GM18520 (cell line): Measurements from ENCODE around the gene HOXC5.

ENCODE experiments used
- ATAC-seq: cut with Tn5 transposase; IDR thresholded peaks from one replicate; pipeline ENCODE4 v1.9.1; 2021; ENCODE audit not compliant: unreplicated experiment

The HOXC5 gene

DNA sequence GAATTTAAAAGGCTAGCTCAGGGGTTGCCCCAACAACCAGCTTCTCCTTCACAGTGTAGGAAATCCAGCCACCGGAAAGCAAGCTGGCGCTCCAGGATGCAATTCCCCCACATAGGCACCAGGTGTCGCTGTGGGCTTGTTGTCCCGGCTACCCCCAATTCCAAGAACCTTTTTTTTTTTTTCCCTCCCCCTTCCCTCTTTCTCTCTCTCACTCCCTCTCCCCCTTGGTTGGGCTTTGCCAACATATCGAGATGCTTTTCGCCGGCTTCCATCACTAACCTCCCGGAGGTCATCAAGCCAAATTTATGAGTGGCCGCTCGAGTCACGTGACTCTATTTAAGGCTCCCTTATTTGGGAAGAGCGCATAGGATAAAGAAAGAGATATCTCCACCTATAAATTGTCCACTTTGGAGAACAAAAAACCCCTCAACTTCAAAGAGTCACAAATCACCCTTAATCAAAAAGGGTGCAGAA is at the start of gene HOXC5:
TSS of gene HOXC5 (plus strand) at position 424 of the 474 bp plus-strand sequence. CDS start 73 bp downstream, outside the sequence.
- no peak for ATAC-seq

- no peak for ATAC-seq
These were observed 49.3 kb upstream of the HOXC5 start for GRCh38 chr12:53983568-53983949.

GRCh38 chr12:53983950-53984572 is 48.8 kb upstream of the HOXC5 start:
- no peak for ATAC-seq

GRCh38 chr12:53984901-53985691 is 47.8 kb upstream of the HOXC5 start, which contains the start of gene HOXC10:
Gene HOXC10 (plus strand): TSS chr12:53985146. CDS start chr12:53985260, 114 bp downstream.
- ATAC-seq = peak; percentile 70

DNA sequence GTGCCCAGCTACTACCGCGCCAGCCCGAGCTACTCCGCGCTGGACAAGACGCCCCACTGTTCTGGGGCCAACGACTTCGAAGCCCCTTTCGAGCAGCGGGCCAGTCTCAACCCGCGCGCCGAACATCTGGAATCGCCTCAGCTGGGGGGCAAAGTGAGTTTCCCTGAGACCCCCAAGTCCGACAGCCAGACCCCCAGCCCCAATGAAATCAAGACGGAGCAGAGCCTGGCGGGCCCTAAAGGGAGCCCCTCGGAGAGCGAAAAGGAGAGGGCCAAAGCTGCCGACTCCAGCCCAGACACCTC is 47.2 kb upstream of the HOXC5 start:
- ATAC-seq = no peak

GRCh38 chr12:53985994-53986685 is 46.7 kb upstream of the HOXC5 start:
- ATAC-seq = no peak

GRCh38 chr12:53986686-53987483 is 46.0 kb upstream of the HOXC5 start:
- no peak for ATAC-seq

- ATAC-seq = no peak
These were observed 45.0 kb upstream of the HOXC5 start for GRCh38 chr12:53987787-53988230.

GRCh38 chr12:53988541-53989226 is 44.2 kb upstream of the HOXC5 start:
- no peak for ATAC-seq

DNA sequence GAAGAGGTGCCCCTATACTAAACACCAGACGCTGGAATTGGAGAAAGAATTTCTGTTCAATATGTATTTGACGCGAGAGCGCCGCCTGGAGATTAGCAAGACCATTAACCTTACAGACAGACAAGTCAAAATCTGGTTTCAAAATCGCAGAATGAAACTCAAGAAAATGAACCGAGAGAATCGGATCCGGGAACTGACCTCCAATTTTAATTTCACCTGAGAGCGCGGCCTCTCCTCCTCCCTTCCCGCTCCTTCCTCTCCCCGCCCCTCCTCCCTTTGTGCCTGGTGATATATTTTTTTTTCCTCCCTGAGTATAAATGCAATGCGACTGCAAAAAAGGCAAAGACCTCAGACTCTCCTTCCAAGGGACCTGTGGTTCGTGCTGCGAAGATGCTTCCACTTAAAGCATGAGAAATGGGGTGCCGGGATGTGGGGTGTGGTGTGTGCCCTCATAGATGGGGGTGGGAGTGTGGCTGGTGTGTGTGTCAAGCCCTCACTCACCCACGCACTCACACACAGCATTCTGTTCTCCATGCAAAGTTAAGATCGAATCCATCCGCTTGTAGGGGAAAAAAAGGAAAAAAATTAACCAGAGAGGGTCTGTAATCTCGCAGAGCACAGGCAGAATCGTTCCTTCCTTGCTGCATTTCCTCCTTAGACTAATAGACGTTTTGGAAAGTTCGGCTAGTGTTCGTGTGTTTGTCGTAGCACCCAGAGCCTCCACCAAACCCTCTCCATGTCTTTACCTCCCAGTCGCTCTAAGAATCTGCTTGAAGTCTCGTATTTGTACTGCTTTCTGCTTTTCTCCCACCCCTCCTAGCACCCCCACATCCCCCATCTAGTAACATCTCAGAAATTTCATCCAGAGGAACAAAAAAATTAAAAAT is 43.4 kb upstream of the HOXC5 start:
- peak; percentile 38 for ATAC-seq

DNA sequence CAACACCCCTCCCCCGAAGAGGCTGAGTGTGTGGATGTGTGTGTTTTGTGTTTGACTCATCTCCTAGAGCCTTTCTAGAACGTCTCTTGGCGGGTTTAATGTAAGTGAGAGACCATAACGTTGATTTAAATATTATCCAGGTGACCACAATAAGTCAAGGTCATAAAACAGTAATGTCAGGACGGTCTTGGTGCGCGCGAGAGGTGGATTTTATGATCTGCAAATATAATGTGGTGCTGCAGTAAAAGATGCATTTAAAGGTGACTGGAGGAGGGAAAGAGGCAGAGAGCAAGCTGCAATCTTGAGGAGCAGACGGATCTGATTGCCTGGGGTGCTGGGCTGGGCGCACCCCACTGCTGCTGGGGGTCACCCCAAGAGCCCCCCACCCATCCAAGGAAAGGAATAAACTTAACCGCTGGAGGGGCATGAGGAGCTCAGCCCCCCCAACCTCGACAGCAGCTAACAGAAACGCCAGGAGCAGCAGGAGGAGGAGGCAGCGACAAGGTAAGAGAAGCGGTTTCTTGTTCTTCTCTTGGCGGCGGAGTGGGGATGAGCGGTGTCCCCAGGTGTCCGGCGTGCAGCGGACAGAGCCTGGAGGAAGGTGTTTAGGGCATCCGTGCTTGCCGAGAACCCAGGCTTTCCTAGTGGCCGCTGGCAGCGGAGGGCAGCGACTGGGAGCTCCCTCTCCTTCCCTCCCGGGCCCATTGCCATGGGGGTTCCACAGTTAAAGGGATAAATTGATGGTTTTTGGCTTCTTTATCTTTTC is 42.4 kb upstream of the HOXC5 start:
- ATAC-seq = no peak

DNA sequence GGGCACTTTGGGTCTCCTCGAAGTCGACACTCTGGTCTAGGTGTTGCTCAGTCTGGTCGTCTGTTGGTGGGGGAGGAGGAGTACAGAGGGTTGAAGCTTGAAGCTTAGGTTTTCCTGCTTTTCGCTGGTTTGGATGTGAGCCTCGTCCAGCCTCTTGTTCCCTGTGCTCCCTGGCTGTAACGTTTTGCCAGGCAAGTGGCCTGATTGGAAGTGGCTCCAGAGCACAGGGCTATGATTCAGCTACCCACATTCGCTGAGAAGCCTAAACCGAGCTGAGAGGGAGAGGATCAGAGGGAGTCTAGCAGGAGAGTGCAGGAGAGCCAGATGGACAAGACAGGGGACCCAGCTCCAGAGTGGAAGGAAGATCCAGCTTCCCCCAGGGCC is 41.8 kb upstream of the HOXC5 start:
- no peak for ATAC-seq

GRCh38 chr12:53992377-53992889 is 40.4 kb upstream of the HOXC5 start:
- no peak for ATAC-seq

- ATAC-seq = no peak
These were observed 39.5 kb upstream of the HOXC5 start for GRCh38 chr12:53993162-53994008.

GRCh38 chr12:53994009-53994263 is 38.9 kb upstream of the HOXC5 start:
- ATAC-seq = no peak

DNA sequence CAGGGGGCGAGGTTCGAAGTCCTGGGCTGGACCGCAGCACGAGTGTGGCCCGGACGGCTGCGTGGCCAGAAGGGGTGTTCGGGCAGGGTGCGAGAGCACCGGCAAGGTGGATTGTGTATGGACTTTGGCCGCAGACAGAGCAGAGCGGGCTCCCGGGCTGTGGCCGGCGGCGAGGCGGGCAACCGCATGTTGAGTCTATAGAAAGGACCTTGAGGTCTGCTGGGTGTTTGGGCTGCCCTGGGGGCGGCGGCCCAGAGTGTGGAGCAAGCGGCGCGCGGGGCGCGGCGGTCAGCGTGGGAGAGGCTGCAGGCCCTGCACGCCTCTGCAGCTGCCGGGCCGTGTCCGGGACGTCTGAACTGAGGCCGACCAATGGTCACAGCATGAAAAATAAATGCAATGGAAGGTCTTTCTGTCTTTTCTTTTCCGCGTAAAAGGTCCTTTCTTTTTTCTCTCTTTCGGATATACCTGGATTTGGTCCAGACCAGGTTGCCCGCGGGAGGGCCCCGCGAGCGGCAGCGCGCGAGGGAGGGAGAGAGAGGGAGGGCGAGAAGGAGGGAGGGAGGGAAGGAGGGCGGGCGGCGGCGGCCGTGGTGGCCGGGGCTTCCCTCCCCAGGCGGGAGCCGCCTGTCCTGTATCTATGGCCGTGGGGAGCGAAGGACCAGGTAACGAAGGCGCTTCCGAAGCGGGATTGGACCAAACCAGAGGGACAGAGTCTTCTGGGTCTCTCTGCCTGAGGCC is 38.4 kb upstream of the HOXC5 start:
- ATAC-seq = no peak

DNA sequence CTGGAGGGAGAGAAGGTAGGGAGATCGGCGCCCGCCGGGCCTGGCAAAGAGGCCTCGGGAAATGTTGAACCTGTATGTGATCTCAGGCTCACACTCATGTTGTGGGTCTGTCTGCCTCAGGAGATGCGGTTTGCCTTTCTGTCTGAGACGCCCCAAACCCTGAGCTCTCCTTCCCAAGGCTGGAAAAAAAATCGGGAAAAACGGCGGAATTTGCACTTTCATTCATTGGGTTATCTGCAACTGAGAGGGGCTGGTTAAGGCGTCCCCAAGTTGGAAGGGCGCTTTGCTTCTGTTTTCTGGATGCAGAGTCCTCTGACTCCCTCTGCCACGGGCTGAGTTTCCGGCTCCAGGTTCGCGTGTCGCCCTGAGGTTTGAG is 37.9 kb upstream of the HOXC5 start:
- no peak for ATAC-seq
